Measurements from ENCODE around the gene UNK.
"Not testable (repeated sequence)": the region's sequence is repeated elsewhere in the genome, so short reads cannot be mapped to it uniquely, and the experiment has no call there.

- not testable (repeated sequence) for TF ChIP-seq PKNOX1 (IDR thresholded peaks at IDR 0.05); SP1 (IDR thresholded peaks at IDR 0.05); CTBP1 (IDR thresholded peaks at IDR 0.05; ENCODE audit: borderline replicate concordance); TARDBP (IDR thresholded peaks at IDR 0.05); FOXK2 (IDR thresholded peaks at IDR 0.05); ZNF384 (IDR thresholded peaks at IDR 0.05); BHLHE40 (IDR thresholded peaks at IDR 0.05; ENCODE audit: borderline replicate concordance); FOXM1 (IDR thresholded peaks at IDR 0.05; ENCODE audit: borderline replicate concordance); SUZ12 (IDR thresholded peaks at IDR 0.05); HDGF (IDR thresholded peaks at IDR 0.05; ENCODE audit: borderline replicate concordance); ARNT (IDR thresholded peaks at IDR 0.05); NFRKB (IDR thresholded peaks at IDR 0.05); FOXA1 (IDR thresholded peaks at IDR 0.05); L3MBTL2 (conservative IDR thresholded peaks at IDR 0.05)
Observed at GRCh38 chr17:75759978-75760640, 24.5 kb upstream of the UNK start.

Data from HEK293T (cell line).